Astrocyte (in vitro differentiated cells and primary cell): ENCODE data around the gene SERPINB1. TPM values are rescaled to one million over a fixed set of nuclear protein-coding genes. Genes with fewer than 3 reads are reported as not detected.

Source experiments
- DNase-seq: peaks from one replicate; pipeline ENCODE4 v3.0.0-alpha.2; 2010; ENCODE audit warnings: low read depth
- FAIRE-seq: peaks from 2 replicates; lab custom pipeline; 2011; peaks lifted over from hg19 to GRCh38; lab: Jason Lieb, UNC
- H2AFZ ChIP-seq: 2 replicates; pipeline ENCODE4 v1.6.0; 2012; ENCODE audit warnings: low read depth, low read length, inconsistent platforms
- H3K27ac ChIP-seq: 2 replicates; pipeline ENCODE4 v1.5.1; 2011; ENCODE audit warnings: low read depth, low read length, inconsistent platforms
- H3K27me3 ChIP-seq: 2 replicates; pipeline ENCODE4 v1.6.0; 2011; ENCODE audit warnings: low read length, inconsistent platforms; ENCODE audit not compliant: insufficient read depth
- H3K36me3 ChIP-seq: 2 replicates; pipeline ENCODE4 v1.5.1; 2011; ENCODE audit warnings: low read length, inconsistent platforms; ENCODE audit not compliant: insufficient read depth
- H3K4me1 ChIP-seq: 2 replicates; pipeline ENCODE4 v1.5.1; 2011; ENCODE audit warnings: low read length, inconsistent platforms; ENCODE audit not compliant: insufficient read depth
- H3K4me2 ChIP-seq: 2 replicates; pipeline ENCODE4 v1.6.0; 2012; ENCODE audit warnings: low read length, inconsistent platforms
- H3K4me3 ChIP-seq: 2 replicates; pipeline ENCODE4 v1.5.1; 2011; ENCODE audit warnings: low read depth, mild to moderate bottlenecking, low read length, inconsistent platforms; ENCODE audit not compliant: insufficient read depth
- H3K79me2 ChIP-seq: 2 replicates; pipeline ENCODE4 v1.6.0; 2012; ENCODE audit warnings: mild to moderate bottlenecking, low read length, inconsistent platforms; ENCODE audit not compliant: insufficient read depth
- H3K9ac ChIP-seq: 2 replicates; pipeline ENCODE4 v1.6.0; 2012; ENCODE audit warnings: mild to moderate bottlenecking, low read length, inconsistent platforms
- H3K9me3 ChIP-seq: 2 replicates; pipeline ENCODE4 v1.5.1; 2012; ENCODE audit warnings: low read depth, mild to moderate bottlenecking, low read length, inconsistent platforms; ENCODE audit not compliant: insufficient read depth
- H4K20me1 ChIP-seq: 2 replicates; pipeline ENCODE4 v1.6.0; 2012; ENCODE audit warnings: low read length, inconsistent platforms; ENCODE audit not compliant: insufficient read depth
- H3K27ac Mint-ChIP-seq: one replicate; pipeline ENCODE4 v1.8.0; 2021; ENCODE audit warnings: mild to moderate bottlenecking, mixed read lengths; ENCODE audit not compliant: unreplicated experiment
- H3K27me3 Mint-ChIP-seq: one replicate; pipeline ENCODE4 v1.8.0; 2021; ENCODE audit warnings: low read depth, mixed read lengths; ENCODE audit not compliant: unreplicated experiment
- H3K36me3 Mint-ChIP-seq: one replicate; pipeline ENCODE4 v1.8.0; 2021; ENCODE audit warnings: low read depth, mixed read lengths; ENCODE audit not compliant: unreplicated experiment
- H3K4me1 Mint-ChIP-seq: one replicate; pipeline ENCODE4 v1.8.0; 2021; ENCODE audit warnings: low read depth, mixed read lengths; ENCODE audit not compliant: unreplicated experiment
- H3K4me3 Mint-ChIP-seq: one replicate; pipeline ENCODE4 v1.8.0; 2021; ENCODE audit warnings: mild to moderate bottlenecking, moderate library complexity, mixed read lengths; ENCODE audit not compliant: unreplicated experiment
- H3K9me3 Mint-ChIP-seq: one replicate; pipeline ENCODE4 v1.8.0; 2021; ENCODE audit warnings: mild to moderate bottlenecking, mixed read lengths; ENCODE audit not compliant: unreplicated experiment
- CTCF ChIP-seq: IDR thresholded peaks from 2 replicates; pipeline ENCODE4 v1.5.1; 2011; ENCODE audit warnings: low read depth, mild to moderate bottlenecking, inconsistent platforms, low read length, moderate library complexity; ENCODE audit not compliant: insufficient read depth
- EZH2 ChIP-seq: IDR thresholded peaks from 2 replicates; pipeline ENCODE4 v1.6.1; 2012; ENCODE audit warnings: mild to moderate bottlenecking, low read length, inconsistent platforms; ENCODE audit not compliant: insufficient read depth
- total RNA-seq: library from RNA; stranded (reverse); gene quantifications from 2 replicates; pipeline ENCODE4 v1.2.1, GENCODE V29; 2021

SERPINB1 gene
- total RNA-seq, 1 donor from 2014 or later, result 1.5 TPM

GRCh38 chr6:2843138-2843740 is 1.6 kb upstream of the SERPINB1 start:
- no peaks in the 10 kb centered on the region for H3K36me3 Mint-ChIP-seq
- H3K4me1 Mint-ChIP-seq, result peaks cover 25% of the 10 kb centered on the region
- Histone ChIP-seq H3K79me2 (no peaks in the 10 kb centered on the region), H2AFZ (no peak overlapping the region), H3K36me3 (no peaks in the 10 kb centered on the region), H3K27ac (no peak overlapping the region), H3K9me3 (no peaks in the 10 kb centered on the region), H3K4me3 (no peak overlapping the region), H3K9ac (no peak overlapping the region), H3K4me2 (no peak overlapping the region), H3K27me3 (no peaks in the 10 kb centered on the region), H4K20me1 (no peaks in the 10 kb centered on the region), H3K4me1 (peaks cover 33% of the 10 kb centered on the region)
- FAIRE-seq (no peak), DNase-seq (peak; percentile 38)
- TF ChIP-seq CTCF, result no peak
- no peak for TF ChIP-seq EZH2
- no peak overlapping the region for H3K4me3 Mint-ChIP-seq
- H3K27ac Mint-ChIP-seq, result no peak overlapping the region
- H3K27me3 Mint-ChIP-seq, result no peaks in the 10 kb centered on the region
- no peaks in the 10 kb centered on the region for H3K9me3 Mint-ChIP-seq

GRCh38 chr6:2842139-2842552 is 483 bp upstream of the SERPINB1 start:
- Histone ChIP-seq H4K20me1 (no peaks in the 10 kb centered on the region), H2AFZ (peak overlapping the region; percentile 72), H3K27ac (peak overlapping the region; percentile 36), H3K9me3 (no peaks in the 10 kb centered on the region), H3K4me1 (peaks cover 33% of the 10 kb centered on the region), H3K9ac (peak overlapping the region; percentile 77), H3K79me2 (no peaks in the 10 kb centered on the region), H3K36me3 (no peaks in the 10 kb centered on the region), H3K27me3 (no peaks in the 10 kb centered on the region), H3K4me2 (peak overlapping the region; percentile 82), H3K4me3 (peak overlapping the region; percentile 50)
- Mint-ChIP-seq H3K9me3 (no peaks in the 10 kb centered on the region), H3K36me3 (peaks cover 5% of the 10 kb centered on the region), H3K4me3 (no peak overlapping the region), H3K27me3 (no peaks in the 10 kb centered on the region), H3K4me1 (peaks cover 26% of the 10 kb centered on the region), H3K27ac (no peak overlapping the region)
- DNase-seq (no peak), FAIRE-seq (no peak)
- no peak for TF ChIP-seq EZH2
- TF ChIP-seq CTCF, result no peak

GRCh38 chr6:2840749-2841061 is 958 bp downstream of the SERPINB1 start:
- peak overlapping the region; percentile 53 for H3K27ac Mint-ChIP-seq
- peak overlapping the region; percentile 36 for H3K27ac ChIP-seq

More at GRCh38 chr6:2840749-2841061, 958 bp downstream of the SERPINB1 start:
- H3K9me3 ChIP-seq, result no peaks in the 10 kb centered on the region
- no peaks in the 10 kb centered on the region for H3K27me3 ChIP-seq
- H3K4me3 Mint-ChIP-seq, result no peak overlapping the region
- H3K4me2 ChIP-seq, result peak overlapping the region; percentile 82
- H3K36me3 Mint-ChIP-seq, result peaks cover 5% of the 10 kb centered on the region
- H3K4me1 ChIP-seq, result peaks cover 27% of the 10 kb centered on the region
- no peak overlapping the region for H3K4me3 ChIP-seq
- no peak for TF ChIP-seq CTCF
- no peak for TF ChIP-seq EZH2
- H2AFZ ChIP-seq, result no peak overlapping the region
- no peaks in the 10 kb centered on the region for H3K79me2 ChIP-seq
- H3K9ac ChIP-seq, result no peak overlapping the region
- no peak for FAIRE-seq
- H4K20me1 ChIP-seq, result no peaks in the 10 kb centered on the region
- peaks cover 20% of the 10 kb centered on the region for H3K4me1 Mint-ChIP-seq
- no peaks in the 10 kb centered on the region for H3K36me3 ChIP-seq
- no peaks in the 10 kb centered on the region for H3K9me3 Mint-ChIP-seq
- DNase-seq, result no peak
- H3K27me3 Mint-ChIP-seq, result no peaks in the 10 kb centered on the region
